ENCODE measurements around the gene KRTAP10-6. TPM values are rescaled to one million over a fixed set of nuclear protein-coding genes. Genes with fewer than 3 reads are reported as not detected.

KRTAP10-6 gene
- total RNA-seq, 6 experiments from 2014 or later, result not detected

DNA sequence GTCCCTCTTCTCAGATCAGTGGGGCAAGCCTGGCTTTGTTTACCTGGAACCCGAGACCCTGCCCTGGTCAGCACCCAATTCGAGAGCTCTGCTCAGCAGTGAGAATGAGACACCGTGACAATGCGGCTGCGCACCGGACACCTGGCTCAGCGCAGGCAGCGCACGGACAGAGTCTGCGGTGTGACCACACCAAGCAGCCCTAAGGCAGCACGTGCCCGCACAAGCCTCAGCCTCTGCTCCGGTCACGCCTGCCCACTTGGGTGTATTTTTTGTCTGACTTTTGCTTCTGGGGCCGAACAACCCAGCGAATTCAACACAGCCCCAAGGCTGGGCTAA is 24.3 kb upstream of the KRTAP10-6 start:
- Histone ChIP-seq H3K36me3 (no peaks in the 10 kb centered on the region), H3K4me3 (no peak overlapping the region), H3K4me1 (no peaks in the 10 kb centered on the region), H3K27ac (no peak overlapping the region), H3K27me3 (no peaks in the 10 kb centered on the region), H3K9me3 (no peaks in the 10 kb centered on the region)
- ATAC-seq (no peak), DNase-seq (no peak)
- 80% methylated on average over 1 of the region's 16 CpGs for WGBS (ENCODE audit: insufficient coverage, low coverage, low lambda C conversion rate, missing lambda C conversion rate)
- TF ChIP-seq, protein P1, sequence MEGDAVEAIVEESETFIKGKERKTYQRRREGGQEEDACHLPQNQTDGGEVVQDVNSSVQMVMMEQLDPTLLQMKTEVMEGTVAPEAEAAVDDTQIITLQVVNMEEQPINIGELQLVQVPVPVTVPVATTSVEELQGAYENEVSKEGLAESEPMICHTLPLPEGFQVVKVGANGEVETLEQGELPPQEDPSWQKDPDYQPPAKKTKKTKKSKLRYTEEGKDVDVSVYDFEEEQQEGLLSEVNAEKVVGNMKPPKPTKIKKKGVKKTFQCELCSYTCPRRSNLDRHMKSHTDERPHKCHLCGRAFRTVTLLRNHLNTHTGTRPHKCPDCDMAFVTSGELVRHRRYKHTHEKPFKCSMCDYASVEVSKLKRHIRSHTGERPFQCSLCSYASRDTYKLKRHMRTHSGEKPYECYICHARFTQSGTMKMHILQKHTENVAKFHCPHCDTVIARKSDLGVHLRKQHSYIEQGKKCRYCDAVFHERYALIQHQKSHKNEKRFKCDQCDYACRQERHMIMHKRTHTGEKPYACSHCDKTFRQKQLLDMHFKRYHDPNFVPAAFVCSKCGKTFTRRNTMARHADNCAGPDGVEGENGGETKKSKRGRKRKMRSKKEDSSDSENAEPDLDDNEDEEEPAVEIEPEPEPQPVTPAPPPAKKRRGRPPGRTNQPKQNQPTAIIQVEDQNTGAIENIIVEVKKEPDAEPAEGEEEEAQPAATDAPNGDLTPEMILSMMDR (IDR thresholded peaks at IDR 0.05), result no peak
- TF ChIP-seq POLR2A (IDR thresholded peaks at IDR 0.05), result no peak
- intact Hi-C loops (cut with DNase I), result no loop called here

DNA sequence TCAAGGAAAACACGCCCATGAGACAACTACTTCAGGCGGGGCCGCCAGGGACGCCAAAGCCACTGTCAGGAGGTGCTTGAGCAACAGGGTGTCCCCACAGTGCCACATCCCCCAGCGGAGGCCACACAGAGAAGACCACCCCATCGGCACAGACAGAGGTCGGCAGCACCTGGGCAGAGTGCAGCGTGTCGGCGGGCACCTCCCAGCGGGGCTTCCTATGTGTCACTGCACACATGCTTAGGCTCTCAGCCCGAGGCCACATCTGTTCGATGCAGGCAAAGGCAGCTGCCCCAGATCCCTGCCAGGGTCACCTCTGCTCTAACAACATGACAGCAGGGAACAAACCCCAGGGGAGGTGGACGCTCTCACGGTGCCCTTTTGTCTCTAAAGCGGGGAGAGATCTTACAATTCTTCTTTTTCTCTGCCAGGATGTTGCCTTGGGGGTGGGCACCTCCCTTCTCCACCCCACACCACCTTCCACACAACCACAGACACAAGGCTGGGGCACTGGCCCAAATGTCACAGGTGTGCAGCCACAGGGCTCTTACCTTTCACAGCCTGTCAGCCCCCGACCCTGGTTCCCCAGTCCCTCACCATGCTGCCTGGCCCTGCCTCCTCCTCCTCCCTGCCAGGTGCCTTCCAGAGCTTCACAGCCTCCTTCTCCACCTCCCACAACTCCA is 23.7 kb upstream of the KRTAP10-6 start:
- no peak for TF ChIP-seq POLR2A (IDR thresholded peaks at IDR 0.05)
- TF ChIP-seq, protein P1 (IDR thresholded peaks at IDR 0.05), result no peak
- H3K4me3 ChIP-seq, result no peak overlapping the region
- no peaks in the 10 kb centered on the region for H3K9me3 ChIP-seq
- no peaks in the 10 kb centered on the region for H3K27me3 ChIP-seq
- peak in 1 of 3 donors; percentile 50 for DNase-seq
- no peak for ATAC-seq
- 53% methylated on average over 3 of the region's 17 CpGs for whole genome bisulfite sequencing (ENCODE audit: insufficient coverage, low coverage, low lambda C conversion rate, missing lambda C conversion rate)
- H3K4me1 ChIP-seq, result no peaks in the 10 kb centered on the region
- intact Hi-C loops (cut with DNase I), result no loop called here
- H3K27ac ChIP-seq, result no peak overlapping the region
- H3K36me3 ChIP-seq, result no peaks in the 10 kb centered on the region

DNA sequence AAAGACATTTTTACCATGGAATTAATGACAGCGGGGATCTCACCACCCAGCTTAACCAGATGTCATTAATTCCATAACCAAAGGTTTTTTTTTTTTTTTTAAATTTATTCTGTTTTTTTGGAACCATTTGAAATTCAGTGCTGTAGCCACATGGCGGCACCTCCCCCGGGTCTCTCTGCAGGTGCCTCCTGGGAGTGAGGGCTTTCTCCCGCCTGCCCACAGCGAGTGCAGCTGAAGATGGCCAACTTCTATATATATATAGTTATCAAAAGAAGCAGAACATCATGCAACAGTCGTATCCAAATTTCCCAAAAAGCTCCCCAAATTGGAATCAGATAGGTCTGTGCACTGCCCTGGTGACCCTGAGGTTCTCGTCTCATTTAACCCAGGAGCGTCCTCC is 23.2 kb upstream of the KRTAP10-6 start:
- TF ChIP-seq, protein P1 (IDR thresholded peaks at IDR 0.05), result no peak
- no peak for TF ChIP-seq POLR2A (IDR thresholded peaks at IDR 0.05)
- intact Hi-C loops (cut with DNase I), result no loop called here
- H3K27me3 ChIP-seq, result no peaks in the 10 kb centered on the region
- H3K4me1 ChIP-seq, result no peaks in the 10 kb centered on the region
- H3K4me3 ChIP-seq, result no peak overlapping the region
- DNase-seq (no peak), ATAC-seq (no peak)
- 69% methylated on average over 8 of the region's 8 CpGs for WGBS (ENCODE audit: insufficient coverage, low coverage, low lambda C conversion rate, missing lambda C conversion rate)
- no peaks in the 10 kb centered on the region for H3K9me3 ChIP-seq
- no peaks in the 10 kb centered on the region for H3K36me3 ChIP-seq
- no peak overlapping the region for H3K27ac ChIP-seq

DNA sequence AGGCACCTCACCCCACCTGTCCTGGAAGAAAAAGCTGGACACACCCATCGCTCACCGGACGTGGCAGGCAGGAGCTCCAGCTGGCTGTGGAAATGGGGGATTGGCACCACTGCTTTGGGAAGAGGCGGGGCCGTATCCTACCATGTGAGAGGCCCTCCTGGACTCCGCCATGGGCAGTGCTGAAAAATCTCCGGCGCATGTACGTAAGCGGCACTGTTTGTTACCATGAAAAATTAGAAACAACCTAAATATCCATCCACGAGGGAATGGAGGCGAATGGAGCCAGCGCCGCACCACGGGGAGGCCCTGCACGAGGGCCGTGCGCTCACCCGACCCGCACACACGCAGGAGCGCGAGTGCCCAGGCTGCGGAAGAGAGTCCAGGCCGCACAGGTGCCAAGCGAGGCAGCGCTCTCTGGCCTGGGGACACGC is 22.7 kb upstream of the KRTAP10-6 start:
- TF ChIP-seq, protein P1 (IDR thresholded peaks at IDR 0.05), result no peak
- no peak for TF ChIP-seq POLR2A (IDR thresholded peaks at IDR 0.05)
- H3K9me3 ChIP-seq, result no peaks in the 10 kb centered on the region
- no peaks in the 10 kb centered on the region for H3K27me3 ChIP-seq
- intact Hi-C loops (cut with DNase I), result no loop called here
- no peaks in the 10 kb centered on the region for H3K36me3 ChIP-seq
- no peak overlapping the region for H3K27ac ChIP-seq
- no peak for ATAC-seq
- no peak overlapping the region for H3K4me3 ChIP-seq
- DNase-seq, result no peak
- no peaks in the 10 kb centered on the region for H3K4me1 ChIP-seq
- 60% methylated on average over 2 of the region's 28 CpGs for WGBS (ENCODE audit: insufficient coverage, low coverage, low lambda C conversion rate, missing lambda C conversion rate)

All from right lobe of liver (tissue), 6 donors.